HG03139 (cell line): ENCODE results near the gene HEATR5B.
"Not testable (repeated sequence)": the region's sequence is repeated elsewhere in the genome, so short reads cannot be mapped to it uniquely, and the experiment has no call there.

ENCODE experiments used
- ATAC-seq: cut with Tn5 transposase; IDR thresholded peaks from one replicate; pipeline ENCODE4 v1.9.1; 2021; ENCODE audit not compliant: unreplicated experiment

HEATR5B gene

DNA sequence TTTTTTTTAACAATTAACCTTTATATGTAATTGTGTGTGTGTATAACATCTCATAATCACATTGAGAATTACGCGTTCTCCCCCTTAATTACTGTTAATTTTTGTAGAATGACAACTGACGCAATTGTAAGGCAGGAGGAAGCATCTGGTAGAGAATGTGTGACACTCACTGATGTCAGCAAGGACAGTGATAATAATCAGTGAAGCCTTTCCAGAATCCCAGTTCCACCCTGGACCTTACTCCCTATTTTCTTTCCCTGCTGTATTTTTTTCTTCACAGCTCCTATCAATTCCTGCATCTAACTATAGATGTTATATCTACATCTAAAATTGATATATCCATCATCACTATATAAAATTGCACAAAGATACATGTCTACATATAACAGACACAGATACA is 101.7 kb downstream of the HEATR5B start:
- no peak for ATAC-seq

DNA sequence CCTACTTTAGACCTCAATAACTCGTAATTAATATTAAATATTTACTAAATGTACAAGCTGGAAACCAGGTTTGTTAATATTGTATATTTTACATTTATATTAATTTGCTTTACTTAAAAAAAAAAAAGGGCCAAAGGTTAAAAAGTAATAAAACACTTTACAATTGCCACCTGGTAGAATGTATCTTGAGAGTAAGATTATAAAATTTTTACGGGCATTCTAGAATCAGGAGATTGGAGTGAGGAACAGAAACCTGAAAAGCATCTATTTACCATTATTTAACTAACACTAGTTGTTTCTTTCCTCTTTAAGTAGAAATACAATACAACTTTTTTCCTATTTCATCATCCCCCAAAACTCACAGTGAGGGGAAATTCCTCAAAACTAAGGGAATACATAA is 102.3 kb downstream of the HEATR5B start:
- ATAC-seq: no peak

DNA sequence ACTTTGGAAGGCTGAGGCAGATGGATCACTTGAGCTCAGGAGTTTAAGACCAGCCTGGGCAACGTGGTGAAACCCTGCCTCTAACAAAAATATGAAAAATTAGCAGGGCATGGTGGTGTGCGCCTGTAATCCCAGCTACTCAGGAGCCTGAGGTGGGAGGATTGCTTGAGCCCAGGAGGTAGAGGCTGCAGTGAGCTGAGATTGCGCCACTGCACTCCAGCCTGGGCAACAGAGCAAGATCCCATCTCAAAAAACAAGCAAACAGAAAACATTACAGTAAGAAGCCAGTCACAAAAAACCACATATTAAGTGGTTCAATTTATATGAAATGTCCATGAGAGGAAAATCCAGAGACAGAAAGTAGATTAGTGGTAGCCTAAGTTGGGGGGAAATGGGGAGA is 105.2 kb downstream of the HEATR5B start:
- ATAC-seq: not testable (repeated sequence)

DNA sequence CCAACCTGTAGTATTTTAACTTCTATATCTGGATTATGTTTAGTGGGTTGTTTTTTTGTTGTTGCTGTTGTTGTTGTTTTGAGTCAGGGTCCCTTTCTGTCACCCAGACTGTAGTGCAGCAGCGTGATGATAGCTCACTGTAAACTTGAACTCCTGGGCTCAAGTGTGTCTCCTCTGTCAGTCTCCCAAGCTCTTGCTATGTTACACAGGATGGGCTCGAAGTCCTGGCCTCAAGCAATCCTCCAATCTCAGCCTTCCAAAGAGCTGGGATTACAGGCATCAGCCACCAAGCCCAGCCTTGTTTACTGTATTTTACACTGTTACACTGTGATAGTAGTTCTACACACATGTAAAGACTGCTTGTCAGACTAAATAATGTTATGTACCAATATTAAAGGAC is 108.1 kb downstream of the HEATR5B start:
- no peak for ATAC-seq

DNA sequence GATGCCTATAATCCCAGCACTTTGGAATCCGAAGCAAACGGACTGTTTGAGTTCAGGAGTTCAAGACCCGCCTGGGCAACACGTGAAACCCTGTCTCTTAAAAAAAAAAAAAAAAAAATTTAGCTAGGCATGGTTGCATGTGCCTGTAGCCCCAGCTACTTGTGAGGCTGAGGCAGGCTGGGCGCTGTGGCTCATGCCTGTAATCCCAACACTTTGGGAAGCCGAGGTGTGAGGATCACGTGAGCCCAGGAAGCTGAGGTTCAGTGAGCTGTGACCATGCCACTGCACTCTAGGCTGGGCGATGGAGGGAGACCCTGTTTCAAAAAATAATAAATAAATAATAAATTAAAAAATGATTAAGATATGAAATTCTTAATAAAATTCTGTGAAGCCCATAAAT is 108.9 kb downstream of the HEATR5B start:
- no peak for ATAC-seq

DNA sequence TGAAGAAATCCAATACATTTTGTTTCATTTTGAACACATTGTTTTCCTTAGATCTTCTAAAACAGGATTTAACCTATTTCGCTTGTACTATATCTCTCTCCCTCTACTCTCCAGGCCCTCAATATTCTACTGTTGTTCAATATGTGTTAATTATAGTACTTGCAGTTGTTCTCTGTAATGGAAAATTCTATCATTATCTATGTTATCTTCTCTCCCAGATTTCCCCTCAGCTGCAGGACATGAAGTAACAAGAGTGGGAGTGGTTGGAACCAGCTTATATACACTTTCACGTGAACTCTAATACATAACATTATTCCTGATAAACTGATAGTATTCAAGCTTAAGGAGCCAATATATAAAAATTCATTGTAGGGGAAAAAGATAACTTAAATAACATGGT is 110.9 kb downstream of the HEATR5B start:
- ATAC-seq: no peak

DNA sequence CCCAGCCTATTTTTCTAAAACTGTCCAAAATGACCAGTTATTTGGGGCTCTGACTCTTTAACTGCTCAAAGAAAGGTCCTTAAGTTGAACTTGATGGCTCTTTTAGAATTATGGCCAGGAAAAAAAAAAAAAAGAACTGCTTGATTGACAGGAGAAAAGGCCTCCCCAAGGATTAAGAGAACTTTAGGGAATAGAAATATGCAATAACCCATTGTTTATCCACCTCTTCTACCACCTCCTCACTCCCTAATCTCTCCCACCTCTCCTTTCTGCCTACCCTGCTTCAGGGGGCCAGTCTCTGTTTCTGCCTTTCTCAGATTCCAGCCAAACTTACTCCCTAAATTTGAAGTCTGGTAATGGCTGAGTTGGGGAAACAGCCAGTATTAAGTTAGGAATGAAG is 112.2 kb downstream of the HEATR5B start:
- ATAC-seq: no peak

DNA sequence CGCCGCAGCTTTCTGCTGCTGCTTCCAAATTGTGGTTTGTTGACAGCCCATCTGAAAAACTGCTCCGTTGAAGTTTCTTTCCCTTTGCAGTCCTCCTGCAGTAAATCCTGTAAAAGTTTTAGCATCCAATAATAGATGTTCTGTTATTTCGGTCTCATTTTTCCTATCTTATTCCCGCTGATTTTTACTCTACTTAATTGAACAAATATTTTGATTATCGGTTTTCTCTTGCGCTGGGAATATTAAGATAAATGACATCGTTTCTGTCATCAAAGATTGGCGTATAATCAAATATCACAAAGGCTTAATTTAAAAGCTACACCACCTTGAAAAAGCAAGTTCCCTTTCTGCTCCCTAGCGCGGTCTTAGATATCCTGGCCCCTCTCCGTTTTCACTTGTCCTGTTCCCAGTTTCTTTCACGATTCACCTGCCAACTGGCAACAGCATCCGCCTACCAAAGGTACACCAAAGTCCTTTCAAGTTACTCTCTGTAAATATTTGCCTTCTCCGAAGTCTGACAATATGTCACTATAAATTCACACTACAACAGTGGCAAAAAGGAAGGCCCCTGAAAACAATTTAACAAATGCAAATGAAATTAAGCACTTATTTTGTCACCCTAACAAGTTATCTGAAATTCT is 116.8 kb downstream of the HEATR5B start:
- no peak for ATAC-seq

DNA sequence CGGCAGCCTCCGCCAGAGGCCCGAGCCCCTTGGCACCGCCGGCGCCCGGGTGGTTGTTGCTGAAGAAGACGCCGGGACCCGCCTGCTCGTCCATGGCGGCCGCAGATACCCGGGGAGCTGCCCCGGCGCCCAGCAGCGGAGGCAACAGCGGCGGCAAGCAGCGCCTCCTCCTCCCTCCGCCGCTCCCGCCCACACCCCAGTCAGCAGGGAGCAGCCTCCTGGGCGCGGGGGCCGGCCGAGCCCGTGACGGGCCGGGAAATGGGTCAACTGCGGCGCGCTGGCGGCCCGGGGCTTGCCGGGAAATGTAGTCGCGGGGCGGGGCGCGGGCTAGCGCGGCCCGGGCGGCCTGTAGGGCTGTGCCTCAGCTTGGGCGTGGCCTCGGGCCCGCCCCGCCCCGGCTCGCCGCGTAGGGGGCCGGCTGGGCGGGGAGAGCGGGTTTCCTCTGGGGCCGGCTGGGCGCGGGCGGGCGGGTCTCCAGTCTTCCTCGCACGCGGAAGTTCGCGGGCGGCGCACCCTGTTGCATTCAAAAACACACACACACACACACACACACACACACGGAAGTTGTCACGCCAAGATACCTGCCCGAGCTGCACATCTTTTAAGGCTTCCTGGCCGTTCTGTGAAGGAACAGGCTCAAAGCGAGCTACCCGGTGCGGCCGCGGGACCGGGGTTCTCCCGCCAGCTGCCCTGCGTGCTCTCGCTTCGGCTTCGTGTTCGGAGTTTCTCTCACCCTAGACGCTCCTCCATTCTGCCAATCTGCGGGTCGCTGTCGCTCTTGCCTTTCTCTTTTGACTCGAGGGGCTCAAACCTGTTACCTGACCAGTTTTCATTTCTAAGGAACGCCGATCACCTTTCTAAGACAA is 117.6 kb downstream of the HEATR5B start, which contains the start of gene STRN:
STRN (minus strand) TSS at position 167 of the 866 bp plus-strand sequence; CDS start at position 94, 73 bp downstream.
- ATAC-seq: peak; percentile 95

DNA sequence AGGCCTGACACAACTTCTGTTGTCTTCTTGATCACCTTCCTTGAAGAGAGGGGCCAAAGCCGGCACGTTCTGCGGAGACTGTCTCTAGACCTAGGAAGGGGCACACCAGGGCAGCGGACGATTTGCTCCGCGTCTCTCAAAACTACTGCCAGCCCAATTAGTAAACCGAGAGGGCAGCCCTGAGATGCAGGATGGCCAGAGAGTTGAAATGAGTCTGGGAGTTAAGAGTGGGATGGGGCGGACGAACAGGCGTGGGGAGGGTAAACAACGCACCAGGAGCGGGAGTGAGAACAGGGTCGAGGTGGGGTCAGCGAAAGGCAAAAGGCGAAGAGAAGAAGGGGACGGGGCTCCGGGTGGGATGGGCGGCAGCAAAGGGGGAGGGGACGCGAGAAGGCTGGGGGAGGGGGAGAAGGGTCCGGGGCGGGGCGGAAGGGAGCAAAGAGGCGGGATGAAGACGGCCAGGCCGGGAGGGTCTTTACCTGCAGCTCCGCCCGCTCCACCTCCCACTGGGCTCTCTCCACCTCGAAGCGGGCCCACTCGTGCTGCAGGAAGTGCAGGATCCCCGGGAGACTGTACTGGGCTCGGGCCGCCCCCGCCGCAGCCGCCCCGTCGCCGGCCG is 118.3 kb downstream of the HEATR5B start:
- peak; percentile 23 for ATAC-seq

DNA sequence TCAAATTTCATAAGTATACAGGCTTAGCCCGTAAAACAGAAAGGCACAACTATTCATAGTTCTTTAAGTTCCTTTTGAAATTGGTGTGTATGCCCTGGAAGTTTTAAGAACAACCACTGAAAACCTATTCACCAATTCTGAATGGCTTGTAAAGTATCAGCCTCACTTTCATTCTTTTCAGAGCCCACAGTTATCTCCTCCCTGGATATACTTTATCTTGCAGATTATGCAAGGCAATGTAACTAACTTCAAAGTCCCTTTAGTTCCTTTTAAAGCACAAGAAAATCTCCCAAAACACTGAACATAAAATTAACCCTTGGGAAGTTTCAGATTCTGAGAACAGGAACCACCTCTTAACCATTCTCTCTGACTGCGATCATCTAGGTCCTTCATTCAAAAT is 119.0 kb downstream of the HEATR5B start:
- ATAC-seq: no peak

DNA sequence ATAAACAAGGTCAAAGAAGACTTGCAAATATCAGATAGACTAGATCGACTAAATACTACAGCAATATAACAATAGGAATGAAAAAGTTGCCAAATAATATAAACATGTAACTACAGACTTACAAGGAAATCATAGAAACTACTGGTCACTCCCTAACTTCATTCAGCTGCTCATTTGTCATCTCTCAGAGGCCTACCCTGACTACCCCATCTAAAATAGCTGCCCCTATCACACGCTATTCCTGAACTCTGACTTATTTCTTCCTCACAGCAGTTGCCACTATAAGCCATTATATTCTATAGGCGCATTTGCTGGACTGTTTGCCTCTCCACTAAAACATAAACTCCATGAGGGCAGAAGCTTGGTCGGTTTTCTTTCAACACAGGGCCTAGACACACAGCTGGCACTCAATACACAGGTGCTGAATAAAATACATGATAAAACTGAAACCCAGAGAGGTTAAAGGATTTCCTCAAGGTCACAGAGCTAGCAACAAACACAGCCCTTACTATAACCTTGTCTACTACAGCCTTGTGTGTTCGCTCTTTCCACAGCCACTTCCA is 119.6 kb downstream of the HEATR5B start:
- no peak for ATAC-seq

DNA sequence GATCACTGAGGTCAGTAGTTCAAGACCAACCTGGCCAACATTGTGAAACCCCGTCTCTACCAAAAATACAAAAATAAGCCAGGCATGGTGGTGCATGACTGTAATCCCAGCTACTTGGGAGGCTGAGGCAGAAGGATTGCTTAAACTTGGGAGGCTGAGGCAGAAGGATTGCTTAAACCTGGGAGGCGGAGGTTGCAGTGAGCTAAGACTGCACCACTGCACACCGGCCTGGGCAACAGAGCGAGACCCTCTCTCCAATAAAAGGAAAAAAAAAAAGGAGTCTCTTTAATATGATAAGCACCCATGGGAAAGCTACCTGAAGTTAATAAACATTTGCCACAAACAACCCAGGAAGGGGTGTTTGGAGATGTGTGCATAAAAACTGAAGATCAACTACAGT is 120.4 kb downstream of the HEATR5B start:
- no peak for ATAC-seq

DNA sequence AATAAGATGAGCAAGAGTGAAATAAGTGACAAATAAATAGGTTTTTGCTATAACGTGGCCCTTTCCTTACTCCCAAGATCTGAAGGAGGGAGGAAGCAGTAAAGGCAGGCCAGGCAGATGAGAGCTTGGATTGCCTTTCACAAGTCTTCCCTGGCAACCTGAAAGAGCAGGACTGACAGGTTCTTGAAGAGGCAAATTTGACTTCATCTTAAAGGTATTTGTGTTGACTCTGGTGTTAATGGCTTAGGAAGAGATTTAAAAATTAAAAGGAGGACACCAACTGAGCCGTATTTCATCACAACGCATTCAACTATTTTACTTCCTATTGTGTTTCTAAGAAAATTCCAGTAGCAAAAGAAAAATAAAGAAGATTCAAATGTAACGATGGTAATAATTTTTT is 121.1 kb downstream of the HEATR5B start:
- ATAC-seq: no peak

DNA sequence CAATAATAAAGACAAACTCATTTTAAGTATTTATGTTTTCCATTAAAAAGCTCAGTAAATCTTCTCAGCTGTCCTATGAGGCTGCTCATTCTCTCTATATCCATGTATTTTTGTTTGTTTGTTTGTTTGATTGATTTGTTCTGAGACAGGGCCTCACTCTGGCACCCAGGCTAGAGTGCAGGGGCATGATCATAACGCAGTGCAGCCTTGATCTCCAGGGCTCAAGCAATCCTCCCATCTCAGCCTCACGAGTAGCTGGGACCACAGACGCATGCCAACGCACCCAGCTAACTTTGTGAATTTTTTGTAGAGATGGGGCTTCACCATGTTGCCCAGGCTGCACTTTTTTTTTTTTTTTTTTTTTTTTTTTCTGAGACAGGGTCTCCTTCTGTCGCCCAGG is 123.4 kb downstream of the HEATR5B start:
- ATAC-seq: no peak

DNA sequence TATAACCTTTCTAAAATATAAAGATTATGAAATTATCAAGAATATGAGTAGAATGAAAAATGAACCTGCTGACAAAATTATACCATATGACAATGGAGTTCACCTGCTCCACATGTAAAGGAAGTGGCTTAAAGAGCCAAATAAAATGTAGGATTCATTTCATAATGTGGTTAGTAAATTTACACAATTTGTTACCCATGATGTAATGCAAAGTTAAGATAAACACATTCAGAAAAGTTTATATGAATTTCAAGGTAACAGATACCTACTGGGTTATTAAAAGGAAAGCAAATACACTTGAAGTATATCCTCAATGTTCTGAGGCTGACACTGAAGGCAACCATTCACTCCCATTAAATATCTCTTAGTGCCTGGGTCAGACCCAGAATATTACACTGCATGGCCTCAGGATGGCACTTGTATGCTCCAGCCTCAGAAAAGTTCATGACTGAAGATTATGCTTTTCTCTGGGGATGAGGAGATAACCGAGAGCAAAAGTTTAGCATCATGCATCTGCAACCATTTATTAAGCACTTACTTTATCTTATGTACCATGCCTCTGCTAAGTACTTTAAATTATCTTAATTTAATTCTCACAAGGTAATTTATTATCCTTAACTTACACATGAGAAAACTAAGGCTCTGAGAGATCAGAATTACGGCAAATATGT is 124.0 kb downstream of the HEATR5B start:
- ATAC-seq: no peak

DNA sequence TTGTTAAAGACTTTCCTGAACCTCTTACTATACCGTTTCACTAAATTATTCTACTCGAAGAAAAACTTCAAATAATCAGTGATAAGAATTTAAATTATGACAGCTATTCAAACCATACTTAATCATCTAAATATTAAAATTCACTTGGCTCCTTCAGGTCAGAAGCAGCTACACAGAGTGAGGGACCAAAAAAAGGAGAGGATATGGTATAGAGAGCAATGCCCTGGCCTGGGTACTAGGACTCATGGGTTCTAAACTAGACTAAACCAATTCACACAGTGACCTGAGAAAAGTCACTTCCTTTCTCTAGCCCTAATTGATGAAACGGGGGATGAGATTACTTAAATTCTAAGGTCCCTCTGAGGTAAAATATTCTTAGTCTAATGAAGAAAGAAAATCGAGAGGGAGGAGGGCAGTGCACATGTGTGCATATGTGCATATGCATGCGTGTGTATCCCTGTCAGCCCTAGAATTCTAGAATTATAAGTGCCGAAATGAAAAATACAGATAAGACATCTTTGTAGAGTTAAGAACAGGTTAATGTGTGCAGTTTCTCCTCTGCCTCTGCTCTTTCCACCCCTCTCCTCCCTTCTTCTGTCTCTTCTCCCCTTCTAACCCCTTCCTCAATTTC is 129.1 kb downstream of the HEATR5B start:
- no peak for ATAC-seq

DNA sequence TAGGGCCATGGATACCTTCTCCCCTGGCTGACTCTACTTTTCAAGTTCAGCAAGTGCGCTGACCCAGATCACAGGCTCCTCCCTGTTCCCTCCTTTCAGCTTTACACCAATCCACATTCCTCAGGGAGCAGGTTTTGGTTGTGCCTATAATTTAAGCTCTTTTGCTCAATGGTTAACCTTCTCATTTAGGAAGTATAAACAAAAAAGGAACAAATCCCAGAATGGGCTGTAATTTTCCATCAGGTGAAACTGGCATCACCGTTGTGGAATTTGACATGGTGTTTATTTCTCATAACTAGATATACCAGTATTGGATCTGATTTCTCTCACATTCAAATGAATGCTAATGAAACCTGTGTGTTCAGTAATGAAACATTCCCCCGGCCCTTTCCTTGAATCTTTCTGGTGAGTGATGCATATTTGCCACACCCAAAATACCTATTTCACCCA is 131.4 kb downstream of the HEATR5B start:
- no peak for ATAC-seq

DNA sequence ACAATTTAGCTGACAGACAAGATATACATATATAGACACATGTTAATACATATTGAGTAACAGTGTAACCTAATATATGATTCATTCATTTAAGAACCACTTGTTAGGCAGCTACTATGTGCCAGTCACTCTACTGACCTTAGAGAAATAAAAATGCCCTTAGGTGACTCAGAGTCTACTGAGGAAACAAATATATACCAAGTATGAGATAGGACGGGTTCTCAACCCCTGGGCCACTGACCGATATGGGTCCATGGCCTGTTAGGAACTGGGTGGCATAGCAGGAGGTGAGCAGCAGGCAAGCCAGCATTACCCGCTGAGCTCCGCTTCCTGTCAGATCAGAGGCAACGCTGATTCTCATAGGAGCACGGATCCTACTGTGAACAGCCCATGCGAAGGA is 132.6 kb downstream of the HEATR5B start:
- ATAC-seq: no peak

DNA sequence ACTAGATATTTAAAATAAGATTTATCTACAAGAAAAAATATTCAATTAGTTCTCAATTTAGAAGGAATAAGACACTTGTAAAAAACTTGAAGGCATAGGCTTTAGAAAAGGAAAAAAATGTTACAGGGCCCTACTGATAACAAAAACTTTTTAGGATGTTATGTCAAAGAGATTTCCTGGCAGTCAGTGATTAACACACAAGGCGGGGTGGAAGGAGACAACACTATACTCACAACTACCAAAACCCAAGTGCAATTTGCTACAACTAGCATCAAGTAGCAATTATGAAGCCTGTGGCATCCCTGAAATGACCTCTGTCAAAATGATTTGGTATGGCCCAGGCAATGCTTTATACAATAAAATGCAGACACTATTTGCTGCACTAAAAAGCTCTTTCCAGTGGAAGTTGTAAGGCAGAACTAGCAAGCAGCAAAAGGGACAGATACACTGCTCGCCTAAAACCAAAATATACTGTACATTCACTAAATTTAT is 133.1 kb downstream of the HEATR5B start:
- no peak for ATAC-seq
